ENCODE results near the gene HHAT. TPM values are rescaled to one million over a fixed set of nuclear protein-coding genes. Genes with fewer than 3 reads are reported as not detected.

Gene HHAT
- total and polyA plus RNA-seq, 2 of the 13 experiments (the other 11 are each of a cell fraction or from before 2014, with no cell fraction given): 2.6 to 4.9 TPM

GRCh38 chr1:210499956-210500355, 171.3 kb downstream of the HHAT start (continued):
- TF ChIP-seq ZNF687 (CRISPR knock-in tag; IDR thresholded peaks at IDR 0.05) (no peak), ZNF281 (CRISPR knock-in tag; IDR thresholded peaks at IDR 0.05; ENCODE audit: borderline replicate concordance) (no peak), GTF3A (CRISPR knock-in tag; conservative IDR thresholded peaks at IDR 0.05) (no peak), ZFY (CRISPR knock-in tag; IDR thresholded peaks at IDR 0.05) (no peak), ZNF337 (CRISPR knock-in tag; IDR thresholded peaks at IDR 0.05; ENCODE audit: borderline replicate concordance, low read depth) (no peak), IRF1 (CRISPR knock-in tag; IDR thresholded peaks at IDR 0.05; ENCODE audit: low read depth) (no peak), SP2 (CRISPR knock-in tag; IDR thresholded peaks at IDR 0.05) (no peak)
